NCI-H1105 (cell line): ENCODE measurements around the gene GKAP1.
"Not testable (repeated sequence)": the region's sequence is repeated elsewhere in the genome, so short reads cannot be mapped to it uniquely, and the experiment has no call there.

Experiments
- DNase-seq: peaks from one replicate; lab custom pipeline; 2025; lab: John Stamatoyannopoulos, UW

GKAP1 gene

DNA sequence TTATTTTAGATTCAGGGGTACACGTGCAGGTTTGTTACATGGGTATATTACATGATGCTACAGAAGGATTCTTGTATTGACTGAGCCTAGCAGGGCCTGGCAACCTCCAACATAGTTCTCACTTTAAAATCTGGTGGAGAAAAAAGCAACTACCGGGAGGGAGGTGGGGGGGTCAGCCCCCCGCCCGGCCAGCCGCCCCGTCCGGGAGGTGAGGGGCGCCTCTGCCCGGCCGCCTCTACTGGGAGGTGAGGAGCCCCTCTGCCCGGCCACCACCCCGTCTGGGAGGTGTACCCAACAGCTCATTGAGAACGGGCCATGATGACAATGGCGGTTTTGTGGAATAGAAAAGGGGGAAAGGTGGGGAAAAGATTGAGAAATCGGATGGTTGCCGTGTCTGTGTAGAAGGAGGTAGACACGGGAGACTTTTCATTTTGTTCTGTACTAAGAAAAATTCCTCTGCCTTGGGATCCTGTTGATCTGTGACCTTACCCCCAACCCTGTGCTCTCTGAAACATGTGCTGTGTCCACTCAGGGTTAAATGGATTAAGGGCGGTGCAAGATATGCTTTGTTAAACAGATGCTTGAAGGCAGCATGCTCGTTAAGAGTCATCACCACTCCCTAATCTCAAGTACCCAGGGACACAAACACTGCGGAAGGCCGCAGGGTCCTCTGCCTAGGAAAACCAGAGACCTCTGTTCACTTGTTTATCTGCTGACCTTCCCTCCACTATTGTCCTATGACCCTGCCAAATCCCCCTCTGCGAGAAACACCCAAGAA, 88.8 kb downstream of the GKAP1 start:
- not testable (repeated sequence) for DNase-seq

DNA sequence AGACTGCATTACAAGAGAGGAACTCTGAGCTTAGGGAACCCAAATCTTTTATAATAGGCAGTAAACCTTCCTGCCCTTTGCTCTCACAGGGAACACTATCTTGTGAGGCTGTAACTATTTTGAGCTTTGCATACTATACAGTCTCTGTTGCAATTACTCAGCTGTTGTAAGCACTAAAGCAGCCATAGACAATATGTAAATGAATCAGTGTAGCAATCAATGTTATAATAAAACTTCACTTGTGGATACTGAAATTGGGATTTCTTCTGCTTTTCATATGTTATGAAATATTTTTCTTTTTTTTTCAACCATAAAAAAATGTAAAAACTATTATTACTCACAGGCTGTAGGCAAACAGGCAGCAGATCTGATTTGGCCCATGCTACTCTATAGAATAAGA, 93.1 kb downstream of the GKAP1 start:
- no peak for DNase-seq

DNA sequence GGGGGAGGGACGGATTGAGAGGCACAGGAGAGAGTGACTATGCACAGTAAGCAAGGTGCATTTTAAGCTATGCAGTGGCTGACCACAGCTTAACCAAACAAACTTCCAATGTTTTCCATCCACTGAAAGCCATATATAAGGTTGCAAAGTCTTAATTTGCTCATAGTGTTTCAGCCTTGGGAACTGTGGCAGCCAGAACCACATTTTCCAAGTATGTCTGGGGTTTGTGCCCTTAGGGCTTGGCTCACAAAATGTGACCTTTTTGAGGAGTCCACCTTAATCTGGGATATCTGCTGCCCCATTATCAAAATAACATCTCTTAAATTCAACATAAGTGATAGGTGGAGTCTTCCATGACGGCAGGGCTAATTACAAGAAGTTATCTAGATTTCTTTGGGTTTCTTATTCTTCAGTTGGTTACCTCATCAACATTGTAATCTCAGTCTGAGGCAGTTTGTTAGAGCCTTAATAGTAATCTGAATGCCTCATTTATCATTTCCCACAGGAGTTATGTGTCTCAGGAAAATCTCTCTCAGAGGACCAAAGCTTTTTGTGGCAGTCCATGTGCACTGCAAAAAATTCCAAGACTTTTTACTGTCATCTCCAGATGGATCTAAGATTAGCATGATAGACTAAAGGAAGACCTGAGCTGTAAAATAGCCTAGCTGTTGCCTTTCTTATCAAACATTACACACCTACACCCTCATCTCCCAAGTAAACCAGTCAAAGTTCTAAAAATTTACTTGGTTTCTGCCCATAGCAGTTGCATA, 94.7 kb downstream of the GKAP1 start:
- no peak for DNase-seq

DNA sequence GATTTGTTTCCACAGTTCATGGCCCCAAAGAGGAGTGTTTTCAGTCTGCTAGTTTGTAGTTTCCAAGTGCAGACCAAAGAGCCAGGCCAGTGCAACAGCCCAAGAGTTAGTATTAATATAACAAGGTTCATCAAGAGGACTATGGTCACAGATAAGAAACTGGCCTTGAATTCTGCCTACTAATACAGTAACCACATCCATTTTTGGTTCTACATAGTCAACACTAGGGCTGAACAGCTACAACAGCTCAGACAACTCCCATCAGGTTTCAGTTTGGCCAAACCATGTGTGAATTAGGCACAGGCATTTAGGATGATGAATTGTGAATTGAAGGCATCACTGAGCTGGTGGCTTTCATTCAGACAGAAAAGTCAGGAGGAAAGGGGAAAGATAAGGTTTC, 96.1 kb downstream of the GKAP1 start:
- no peak for DNase-seq

DNA sequence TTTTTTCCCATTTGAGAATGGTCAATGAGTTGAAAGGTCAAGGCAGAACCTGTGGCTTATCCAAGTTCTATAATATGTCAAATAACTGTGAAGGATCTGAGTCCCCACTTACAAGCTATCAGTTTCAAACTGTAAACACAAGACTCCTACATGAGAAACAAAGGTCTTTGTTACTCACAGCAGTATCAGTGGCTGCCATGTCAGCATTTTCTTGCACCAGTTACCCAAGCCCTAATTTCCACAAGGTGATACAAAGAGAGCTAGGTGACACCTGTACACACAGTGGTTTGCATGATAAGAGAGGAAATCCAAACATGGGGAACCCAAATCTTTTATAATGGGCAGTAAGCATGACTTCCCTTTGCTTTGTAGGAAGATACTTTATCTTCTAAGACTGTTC, 101.8 kb downstream of the GKAP1 start:
- no peak for DNase-seq

DNA sequence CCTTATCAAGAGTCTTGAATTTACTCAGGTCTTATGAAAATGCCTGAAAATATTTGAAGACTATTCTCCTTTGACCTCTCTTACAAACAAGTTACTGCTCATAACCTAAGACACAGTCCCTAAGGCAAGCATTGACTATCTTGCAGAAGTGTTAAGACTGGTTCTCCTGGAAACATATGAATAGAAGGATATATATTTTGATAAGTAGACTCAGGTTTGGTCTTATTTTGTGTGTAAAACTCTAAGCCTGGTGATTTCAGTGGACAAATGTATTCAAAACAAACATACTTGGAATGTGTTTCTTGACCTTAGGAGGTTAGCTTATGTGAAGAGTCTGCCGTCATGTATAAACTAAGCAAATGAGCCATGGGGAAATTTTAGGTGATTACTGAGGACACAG, 102.3 kb downstream of the GKAP1 start:
- DNase-seq = no peak

DNA sequence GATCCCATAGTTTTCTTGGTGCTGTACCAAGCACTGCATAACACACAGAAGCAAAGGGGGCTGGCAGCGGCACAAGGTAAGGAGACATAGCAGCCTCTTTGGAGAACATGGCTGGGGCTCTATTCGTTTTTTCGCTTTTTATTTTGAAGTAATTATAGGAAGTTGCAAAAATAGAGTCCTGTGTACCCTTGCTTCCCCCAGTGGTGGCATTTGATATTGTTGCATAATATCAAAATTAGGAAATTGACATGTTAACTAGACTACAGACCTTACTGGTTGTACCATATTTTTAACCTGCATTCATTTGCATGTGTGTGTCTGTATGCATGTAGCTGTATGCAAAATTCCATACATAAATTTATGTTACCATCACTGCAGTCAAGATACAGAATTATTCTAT, 103.2 kb downstream of the GKAP1 start:
- no peak for DNase-seq

DNA sequence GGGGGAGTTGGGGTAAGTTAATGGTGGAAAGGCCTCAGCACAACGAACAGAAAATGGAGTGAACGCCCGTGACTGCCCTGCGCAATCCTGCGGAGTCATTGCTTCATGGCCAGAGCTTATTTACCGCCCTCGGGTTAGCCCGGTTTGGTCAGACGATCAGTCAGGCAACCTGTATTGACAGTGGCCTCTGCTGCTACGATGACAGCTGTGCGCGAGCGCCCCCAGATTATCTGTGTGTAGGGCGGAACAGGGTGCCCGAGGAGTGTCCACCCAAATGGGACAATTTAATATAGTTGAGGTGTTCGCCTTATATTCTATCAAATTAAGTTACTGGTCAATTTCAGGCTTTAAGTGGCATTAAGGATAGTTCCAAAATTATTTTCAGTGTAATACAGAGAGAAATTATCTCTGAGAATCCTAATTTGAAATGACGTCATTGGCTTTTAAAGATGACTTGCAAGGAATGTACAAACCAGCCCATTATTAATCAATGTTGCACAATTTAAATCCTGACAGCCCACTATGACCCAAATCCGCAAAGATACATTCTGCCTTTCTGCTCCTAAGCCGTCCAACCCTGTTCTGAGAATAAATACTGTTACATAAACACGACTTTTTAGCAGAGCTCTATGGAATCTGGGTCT, 108.9 kb downstream of the GKAP1 start:
- DNase-seq = peak; percentile 18

DNA sequence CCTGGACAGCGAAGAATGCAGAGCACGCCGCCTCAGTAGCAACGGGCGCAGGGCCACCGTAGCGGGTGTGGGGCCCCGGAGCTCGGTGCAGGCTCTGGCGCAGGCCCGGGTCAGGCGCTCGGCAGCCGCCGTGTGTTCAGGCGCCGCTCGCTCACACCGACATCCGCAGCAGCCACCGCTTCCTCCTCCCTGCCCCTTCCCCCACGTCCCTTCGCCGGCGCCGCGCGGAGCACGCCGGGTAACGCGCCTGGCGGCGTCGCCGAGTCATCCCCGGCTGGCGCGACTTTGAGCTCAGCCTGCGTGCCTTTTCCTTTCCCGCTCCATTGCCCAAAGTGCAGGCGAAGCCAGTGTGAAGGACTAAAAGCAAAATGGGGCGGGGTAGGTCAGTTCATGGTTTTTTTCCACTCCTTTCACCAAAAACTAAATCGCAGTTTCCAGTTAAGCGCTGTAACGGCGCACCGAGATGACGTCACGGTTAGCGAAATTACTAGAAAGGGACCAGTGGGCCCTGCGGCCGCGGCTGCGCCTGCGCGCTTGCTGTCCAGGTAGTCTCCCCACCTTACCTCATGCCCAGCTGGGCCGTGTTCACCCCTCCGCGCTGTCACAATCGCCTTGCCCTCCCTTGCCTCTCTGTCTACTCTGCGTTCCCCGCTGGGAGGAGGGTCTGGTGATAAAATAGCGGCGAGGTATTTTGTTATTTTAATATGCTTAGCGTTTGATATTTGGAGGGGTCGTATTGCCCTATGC, 109.6 kb downstream of the GKAP1 start, which contains the start of gene UBQLN1:
Gene UBQLN1 (minus strand): TSS at position 191 of the 747 bp plus-strand sequence. CDS start 279 bp downstream, outside the sequence.
- peak; percentile 88 for DNase-seq

DNA sequence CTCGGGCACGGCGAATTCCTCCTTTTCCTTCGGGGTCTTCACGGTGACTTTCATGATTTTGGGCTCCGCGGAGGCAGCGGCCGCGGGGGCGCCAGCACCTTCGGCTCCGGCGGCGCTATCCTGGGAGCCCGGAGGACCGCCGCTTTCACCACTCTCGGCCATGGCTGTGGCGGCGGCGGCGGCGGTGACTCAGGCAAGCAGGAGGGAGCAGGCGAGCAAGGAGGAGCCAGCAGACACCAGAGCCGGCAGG, 110.1 kb downstream of the GKAP1 start:
- DNase-seq = peak; percentile 30

DNA sequence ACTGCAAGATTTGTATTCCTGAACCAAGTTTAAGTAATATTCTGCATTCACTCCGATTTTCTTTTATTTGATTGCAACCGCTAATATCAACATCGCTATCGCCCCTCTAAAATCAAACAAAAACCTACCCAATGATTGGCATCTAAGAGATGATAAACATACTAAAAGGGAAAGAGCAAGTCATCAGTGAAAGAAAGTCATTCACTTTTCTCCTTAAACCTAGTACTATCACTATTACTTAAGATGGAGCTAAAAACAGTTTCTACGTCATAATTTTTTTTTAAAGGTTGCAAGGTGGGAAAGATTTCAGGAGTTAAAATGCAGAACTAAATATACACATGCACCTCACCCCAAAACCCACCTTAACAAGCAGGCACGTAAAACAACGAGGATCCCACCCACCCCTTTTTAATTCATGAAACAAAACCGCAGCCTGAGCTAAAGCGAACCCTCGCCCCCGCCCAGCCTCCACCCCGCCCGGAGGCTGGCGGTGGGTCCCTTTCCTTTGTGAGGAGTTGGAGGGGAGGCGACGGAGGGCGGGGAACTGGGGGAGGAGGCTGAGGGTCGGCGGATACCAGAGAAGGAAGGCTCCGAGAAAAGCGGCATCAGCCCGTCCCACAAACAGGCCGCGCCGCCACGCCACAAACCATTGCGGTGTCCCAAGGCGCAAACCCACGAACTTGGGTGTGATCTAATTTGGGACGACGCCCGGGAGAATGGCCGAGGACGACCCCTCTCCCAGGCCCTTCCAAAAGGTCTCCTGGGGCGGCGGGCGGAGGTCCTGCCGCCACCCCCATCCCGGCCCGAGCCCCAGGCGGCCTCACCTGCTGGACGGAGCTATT, 110.7 kb downstream of the GKAP1 start:
- peak; percentile 24 for DNase-seq

DNA sequence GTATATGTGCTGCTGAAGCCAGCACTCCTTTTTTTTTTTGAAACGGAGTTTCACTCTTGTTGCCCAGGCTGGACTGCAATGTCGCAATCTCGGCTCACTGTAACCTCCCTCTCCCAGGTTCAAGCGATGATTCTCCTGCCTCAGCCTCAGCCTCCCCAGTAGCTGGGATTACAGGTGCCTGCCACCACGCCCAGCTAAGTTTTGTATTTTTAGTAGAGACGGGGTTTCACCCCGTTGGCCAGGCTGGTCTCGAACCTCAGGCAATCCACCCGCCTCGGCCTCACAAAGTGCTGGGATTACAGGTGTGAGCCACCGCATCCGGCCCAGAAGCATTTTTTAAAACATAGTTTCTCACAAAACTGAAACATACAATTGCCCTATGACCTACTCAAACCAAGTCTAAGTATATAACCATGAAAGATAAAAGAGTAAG, 112.3 kb downstream of the GKAP1 start:
- not testable (repeated sequence) for DNase-seq

DNA sequence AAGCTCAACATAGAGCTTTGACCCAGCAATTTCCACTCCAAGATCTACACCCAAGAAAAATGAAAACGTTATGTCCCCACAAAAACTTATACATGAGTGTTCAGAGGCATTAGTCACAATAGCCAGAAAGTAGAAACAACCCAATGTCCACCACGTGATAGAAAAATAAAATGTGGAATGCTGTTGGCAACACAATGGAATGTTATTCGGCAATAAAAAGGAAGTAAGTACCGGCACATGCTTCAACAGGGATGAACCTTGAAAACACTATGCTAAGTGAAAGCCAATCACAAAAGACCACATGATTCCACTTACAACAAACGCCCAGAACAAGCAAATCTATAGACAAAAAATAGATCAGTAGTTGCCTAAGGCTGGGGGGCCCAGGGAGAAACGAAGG, 115.8 kb downstream of the GKAP1 start:
- DNase-seq = no peak

DNA sequence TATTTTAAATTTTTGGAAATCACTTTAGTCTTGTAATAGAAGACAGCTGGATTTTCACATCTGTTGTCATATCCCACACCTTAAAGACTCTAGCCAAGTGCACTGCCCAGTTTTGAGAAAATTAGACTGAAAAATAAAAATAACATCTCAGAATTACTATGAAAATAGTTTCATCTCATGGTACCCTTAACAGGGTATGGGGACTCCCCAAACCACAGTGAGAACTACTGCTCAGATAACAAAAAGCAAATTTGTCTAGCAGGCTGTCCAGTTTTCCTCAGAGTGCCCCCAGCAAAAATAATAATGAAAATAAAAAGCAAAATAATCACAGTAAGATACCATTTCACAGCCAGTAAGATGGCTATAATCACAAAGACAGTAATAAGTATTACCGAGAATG, 116.3 kb downstream of the GKAP1 start:
- DNase-seq = no peak

DNA sequence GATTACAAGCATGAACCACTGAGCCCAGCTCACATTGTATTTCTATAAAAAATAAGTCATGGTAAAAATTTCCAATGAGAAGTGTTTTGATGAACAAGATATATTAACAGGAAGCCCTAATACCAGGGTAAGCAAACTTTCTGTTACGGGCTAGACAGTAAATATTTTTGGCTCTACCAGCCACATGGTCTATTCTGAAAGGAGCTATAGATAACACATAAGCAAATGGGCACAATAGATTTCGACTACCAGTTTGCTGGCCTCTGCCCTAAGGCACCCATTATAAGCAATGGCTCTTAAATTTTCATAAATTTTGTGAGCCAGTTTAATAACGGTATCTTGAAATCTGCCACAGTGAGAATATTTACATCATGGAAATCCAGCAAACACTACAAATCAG, 118.0 kb downstream of the GKAP1 start:
- DNase-seq = no peak

DNA sequence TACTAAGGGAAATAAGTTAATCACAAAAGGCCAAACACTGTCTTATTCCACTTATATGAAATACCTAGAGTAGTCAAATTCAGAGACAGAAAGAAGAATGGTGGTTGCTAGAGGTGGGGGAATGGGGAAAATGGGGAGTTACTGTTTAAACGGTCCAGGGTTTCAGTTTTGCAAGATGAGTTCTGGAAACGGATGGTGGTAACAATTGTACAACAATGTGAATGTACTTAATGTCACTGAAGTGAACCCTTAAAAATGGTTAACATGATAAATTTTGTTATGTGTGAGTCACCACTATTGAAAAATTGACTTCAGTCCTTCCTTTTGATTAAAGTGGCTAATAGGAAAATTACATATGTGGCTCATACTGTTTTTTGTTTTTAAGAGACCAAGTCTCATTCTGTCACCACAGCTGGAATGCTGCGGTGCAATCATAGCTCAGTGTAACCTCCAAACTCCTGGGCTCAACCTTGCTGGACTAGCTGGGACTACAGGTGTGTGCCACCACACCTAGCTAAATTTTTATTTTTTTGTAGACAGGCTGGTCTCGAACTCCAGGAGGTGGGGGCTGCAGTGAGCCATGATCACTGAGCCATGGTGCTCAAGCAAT, 118.5 kb downstream of the GKAP1 start:
- no peak for DNase-seq

DNA sequence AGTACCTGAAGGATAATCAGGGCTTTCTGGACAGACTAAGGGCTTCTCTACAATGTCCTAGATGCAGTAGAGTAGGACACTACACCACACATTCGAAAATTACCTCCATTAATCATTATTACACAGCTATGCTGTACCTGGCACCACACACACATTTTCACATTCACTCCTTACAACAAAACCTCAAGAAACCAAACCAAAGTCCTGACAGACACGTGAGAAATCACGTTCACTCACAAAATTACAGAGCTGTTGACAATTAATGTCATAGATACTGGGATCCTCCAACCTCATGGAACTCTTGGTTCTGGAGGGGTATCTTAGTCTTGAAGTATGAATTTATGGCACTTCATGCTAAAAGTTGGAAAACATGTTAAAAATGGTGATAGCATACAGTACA, 126.1 kb downstream of the GKAP1 start:
- DNase-seq = no peak
